Natural killer cell treated with Interleukin-12 subunit alpha and Interleukin-12 subunit beta and Interleukin-15 and Interleukin-18, amount 100 ng/mL, for 72 hours (primary cell): ENCODE results near the gene DIAPH1. TPM values are rescaled to one million over a fixed set of nuclear protein-coding genes. Genes with fewer than 3 reads are reported as not detected.

Experiments
- ATAC-seq, 2 donors: fragments of 150-1000 bp; cut with Tn5 transposase in 1 of 2; sonication (Bioruptor Pico), chemical (Tn5 transposase) in 1 of 2; 2 replicates each; pipeline ENCODE4 v1.10.0; 2021
- DNase-seq: peaks from one replicate; pipeline ENCODE4 v3.0.0; 2022; ENCODE audit warnings: low spot score
- H3K27ac Mint-ChIP-seq, 2 donors: 1 replicate in 1 of 2; 2 replicates in 1 of 2; pipeline ENCODE4 v1.8.0; 2022; ENCODE audit warnings: mixed read lengths in 2 of 2, mild to moderate bottlenecking in 1 of 2, moderate library complexity in 1 of 2
- H3K27me3 Mint-ChIP-seq, 2 donors: 1 replicate in 1 of 2; 2 replicates in 1 of 2; pipeline ENCODE4 v1.8.0; 2022; ENCODE audit warnings: mixed read lengths in 2 of 2
- H3K36me3 Mint-ChIP-seq: one replicate; pipeline ENCODE4 v1.8.0; 2022; ENCODE audit warnings: mixed read lengths
- H3K4me1 Mint-ChIP-seq, 2 donors: 1 replicate in 1 of 2; 2 replicates in 1 of 2; pipeline ENCODE4 v1.8.0; 2022; ENCODE audit warnings: low read depth in 2 of 2, mixed read lengths in 2 of 2, mild to moderate bottlenecking in 1 of 2
- H3K4me3 Mint-ChIP-seq: one replicate; pipeline ENCODE4 v1.8.0; 2022; ENCODE audit warnings: mixed read lengths
- H3K9me3 Mint-ChIP-seq: 2 replicates; pipeline ENCODE4 v1.8.0; 2022; ENCODE audit warnings: mixed read lengths
- total RNA-seq, 2 donors: library from RNA; stranded (reverse); gene quantifications; one replicate each; pipeline ENCODE4 v1.2.3, GENCODE V29; 2022

The DIAPH1 gene
- total RNA-seq, 2 donors from 2014 or later = 280 to 289 TPM

DNA sequence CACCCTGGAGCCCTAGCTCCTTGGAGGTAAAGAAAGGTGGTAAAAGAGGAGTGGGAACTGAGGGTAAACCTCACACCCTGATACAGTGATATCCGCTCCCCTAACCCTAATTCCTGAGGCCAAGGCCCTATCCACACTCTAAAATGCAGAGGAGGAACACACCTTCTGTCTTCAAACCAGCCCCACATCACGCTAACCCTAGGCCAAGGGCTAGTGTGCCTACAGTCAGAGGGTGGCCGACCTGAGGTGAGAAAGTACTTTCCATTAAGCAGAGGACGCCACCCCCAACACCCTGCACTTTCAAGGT lies 17.3 kb upstream of the DIAPH1 start:
- Mint-ChIP-seq H3K4me3 (peak overlapping the region; percentile 90), H3K36me3 (peaks cover 6% of the 10 kb centered on the region), H3K27me3 (no peaks in the 10 kb centered on the region), H3K4me1 (peaks cover 28 to 34% of the 10 kb centered on the region in 2 donors), H3K27ac (peak overlapping the region; percentile 6 to 39), H3K9me3 (no peaks in the 10 kb centered on the region)
- ATAC-seq = no peak
- DNase-seq = no peak

DNA sequence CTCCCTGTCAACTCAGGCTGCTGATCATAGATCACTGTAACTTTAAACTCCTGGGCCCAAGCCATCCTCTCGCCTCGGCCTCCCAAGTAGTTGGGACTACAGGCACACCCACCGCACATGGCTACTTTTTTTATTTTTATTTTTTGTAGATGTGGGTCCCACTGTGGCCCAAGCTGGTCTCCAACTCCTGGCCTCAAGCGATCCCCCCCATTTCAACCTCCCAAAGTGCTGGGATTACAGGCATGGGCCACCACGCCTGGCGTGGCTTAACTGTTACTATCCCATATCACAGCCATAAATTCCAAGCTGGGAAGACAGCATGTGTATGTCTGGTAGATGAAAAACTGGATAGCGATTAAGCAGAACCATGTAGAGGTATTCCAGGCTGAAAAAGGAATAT lies 16.8 kb upstream of the DIAPH1 start:
- DNase-seq = no peak
- H3K9me3 Mint-ChIP-seq = no peaks in the 10 kb centered on the region
- no peaks in the 10 kb centered on the region for H3K27me3 Mint-ChIP-seq
- H3K27ac Mint-ChIP-seq = peak overlapping the region; percentile 6 to 39
- peaks cover 25 to 30% of the 10 kb centered on the region in 2 donors for H3K4me1 Mint-ChIP-seq
- no peak for ATAC-seq
- peaks cover 6% of the 10 kb centered on the region for H3K36me3 Mint-ChIP-seq
- H3K4me3 Mint-ChIP-seq = peak overlapping the region; percentile 90

DNA sequence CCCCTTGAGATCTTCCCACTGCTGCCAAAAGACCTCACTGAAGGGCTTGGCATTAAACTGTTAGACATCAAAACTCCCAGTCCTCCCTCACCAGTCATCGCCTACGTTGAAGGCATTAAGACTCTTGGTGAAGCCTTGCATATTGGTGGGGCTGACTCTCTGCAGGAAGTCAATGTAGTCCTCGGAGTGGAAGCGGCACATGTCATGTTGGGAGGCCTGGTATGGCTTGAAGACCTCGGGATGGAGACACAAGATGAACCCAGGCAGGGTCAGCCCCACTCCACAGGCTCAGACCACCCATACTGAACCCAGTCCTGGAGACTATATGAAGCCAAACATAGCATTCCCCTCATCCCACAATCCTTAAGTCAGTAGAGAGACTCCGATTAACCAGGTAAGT lies 15.9 kb upstream of the DIAPH1 start:
- DNase-seq = no peak
- H3K27ac Mint-ChIP-seq = peak overlapping the region; percentile 6 to 39
- H3K36me3 Mint-ChIP-seq = peaks cover 6% of the 10 kb centered on the region
- no peaks in the 10 kb centered on the region for H3K9me3 Mint-ChIP-seq
- H3K4me3 Mint-ChIP-seq = peak overlapping the region; percentile 90
- no peak for ATAC-seq
- H3K4me1 Mint-ChIP-seq = peaks cover 25 to 30% of the 10 kb centered on the region in 2 donors
- H3K27me3 Mint-ChIP-seq = no peaks in the 10 kb centered on the region

DNA sequence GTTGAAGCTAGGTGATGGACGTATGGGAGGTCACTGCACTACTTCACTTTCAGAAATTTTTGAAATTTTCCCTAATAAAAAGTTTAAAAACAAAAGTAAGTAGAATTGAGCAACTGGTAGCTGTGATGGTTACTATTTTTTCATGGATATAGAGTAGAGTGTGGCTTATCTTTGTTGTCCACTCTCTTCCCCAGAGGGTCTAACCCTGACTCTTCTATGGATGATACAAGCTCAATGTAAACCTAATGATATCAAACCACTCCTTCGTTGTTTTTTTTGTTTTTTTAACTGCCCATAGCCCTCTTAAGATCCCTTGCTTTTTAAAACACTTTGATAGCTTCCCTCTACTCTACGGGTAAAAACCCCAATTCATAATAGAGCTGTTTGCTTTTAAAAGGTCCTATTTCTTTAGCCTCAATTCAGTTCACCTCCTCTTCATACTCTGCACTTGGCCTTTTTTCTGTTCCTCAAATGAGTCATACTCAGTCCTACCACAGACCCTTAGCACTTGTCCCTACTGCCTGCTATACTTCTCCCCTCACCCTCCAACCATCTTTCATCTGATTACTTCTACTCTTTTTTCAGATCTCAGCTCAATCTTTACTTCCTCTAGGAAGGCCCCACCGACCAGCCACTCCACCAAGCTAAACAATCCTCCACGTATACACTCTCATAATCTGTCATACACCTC lies 15.2 kb upstream of the DIAPH1 start:
- Mint-ChIP-seq H3K4me1 (peaks cover 25 to 30% of the 10 kb centered on the region in 2 donors), H3K27me3 (no peaks in the 10 kb centered on the region), H3K4me3 (peak overlapping the region; percentile 61), H3K36me3 (peaks cover 7% of the 10 kb centered on the region), H3K27ac (peak overlapping the region; percentile 6 to 39), H3K9me3 (no peaks in the 10 kb centered on the region)
- no peak for DNase-seq
- ATAC-seq = peak in 1 of 2 donors; percentile 29

DNA sequence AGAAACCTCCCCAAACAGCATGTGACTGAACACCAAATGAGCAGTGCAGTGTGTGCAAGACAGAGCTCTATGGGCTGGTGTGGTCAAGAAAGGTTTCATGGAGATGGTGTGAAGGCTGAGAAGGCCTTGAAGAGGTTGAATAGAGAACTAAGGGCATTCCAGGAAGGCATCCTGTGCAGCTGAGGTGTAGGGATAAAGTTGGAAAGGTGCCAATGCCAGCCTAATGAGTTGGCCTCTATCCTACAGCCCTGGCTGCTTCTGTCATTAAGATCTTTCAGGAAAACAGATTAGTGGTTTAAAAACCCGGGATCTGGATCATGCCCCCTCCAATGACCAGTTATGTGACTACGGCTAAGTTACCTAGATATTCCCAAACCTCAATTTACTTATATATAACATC lies 13.8 kb upstream of the DIAPH1 start:
- Mint-ChIP-seq H3K36me3 (peaks cover 14% of the 10 kb centered on the region), H3K27ac (no peak overlapping the region)

DNA sequence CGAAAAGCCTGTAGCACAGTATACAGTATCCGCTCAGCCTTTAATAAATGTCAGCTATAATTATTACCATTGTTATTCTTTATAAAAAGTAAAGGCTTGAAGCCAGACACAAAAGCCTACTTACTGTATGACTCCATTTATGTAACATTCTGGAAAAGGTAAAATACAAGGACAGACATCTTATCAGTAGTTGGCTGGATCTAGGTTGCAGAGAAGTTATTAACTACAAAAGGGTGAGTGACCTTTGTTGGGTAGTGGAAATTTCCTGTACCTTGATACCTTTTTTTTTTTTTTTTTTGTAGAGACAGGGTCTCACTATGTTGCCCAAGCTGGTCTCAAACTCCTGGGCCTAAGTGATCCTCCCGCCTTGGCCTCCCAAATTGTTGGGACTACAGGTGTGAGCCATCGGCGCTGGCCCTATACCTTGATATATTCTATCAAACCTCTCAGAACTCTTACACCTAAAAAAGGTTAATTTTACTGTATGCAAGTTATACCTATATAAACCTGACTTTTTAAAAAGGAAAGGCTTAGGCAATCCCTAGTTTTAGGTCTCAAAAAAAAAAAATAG lies 11.9 kb upstream of the DIAPH1 start:
- no peak for DNase-seq
- no peaks in the 10 kb centered on the region for H3K9me3 Mint-ChIP-seq
- H3K4me3 Mint-ChIP-seq = no peak overlapping the region
- no peak for ATAC-seq
- no peaks in the 10 kb centered on the region for H3K27me3 Mint-ChIP-seq
- H3K4me1 Mint-ChIP-seq = peaks cover 18 to 19% of the 10 kb centered on the region in 2 donors
- peaks cover 22% of the 10 kb centered on the region for H3K36me3 Mint-ChIP-seq
- no peak overlapping the region for H3K27ac Mint-ChIP-seq

More for the DNA sequence above, 13.8 kb upstream of the DIAPH1 start:
- Mint-ChIP-seq H3K4me1 (peaks cover 25 to 26% of the 10 kb centered on the region in 2 donors), H3K4me3 (no peak overlapping the region), H3K27me3 (no peaks in the 10 kb centered on the region), H3K9me3 (no peaks in the 10 kb centered on the region)
- no peak for DNase-seq
- no peak for ATAC-seq

DNA sequence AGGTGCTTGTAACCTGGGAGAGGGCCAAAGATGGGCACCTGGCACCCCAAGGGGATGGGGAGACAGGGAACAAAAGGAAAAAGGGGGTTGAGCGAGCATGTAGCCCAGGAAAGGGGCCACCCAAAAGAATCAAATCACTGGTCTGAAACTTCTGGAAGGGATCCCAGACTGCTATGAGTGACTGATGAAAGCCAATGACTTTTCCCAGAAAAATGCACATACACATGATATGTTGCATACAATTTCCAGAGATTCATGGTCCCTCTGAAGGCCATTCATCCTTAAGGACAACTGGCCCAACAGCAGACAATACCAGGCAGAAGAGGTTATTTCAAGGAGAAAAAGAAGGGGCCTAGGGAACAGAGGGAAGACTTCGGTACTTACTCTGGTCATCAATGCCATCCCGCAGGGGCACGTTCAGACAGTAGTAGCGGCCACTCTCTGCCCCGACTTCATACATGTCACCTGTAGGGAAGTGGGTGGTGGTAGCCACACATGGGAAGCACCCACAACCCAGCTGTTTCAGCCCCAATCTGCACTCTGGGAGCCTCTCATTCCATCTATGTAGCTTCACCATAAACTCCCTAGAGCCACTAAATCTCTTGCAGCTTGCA lies 9.5 kb upstream of the DIAPH1 start:
- no peaks in the 10 kb centered on the region for H3K27me3 Mint-ChIP-seq
- H3K9me3 Mint-ChIP-seq = no peaks in the 10 kb centered on the region
- no peak overlapping the region for H3K4me3 Mint-ChIP-seq
- DNase-seq = no peak
- H3K36me3 Mint-ChIP-seq = peaks cover 24% of the 10 kb centered on the region
- ATAC-seq = no peak
- H3K27ac Mint-ChIP-seq = no peak overlapping the region
- H3K4me1 Mint-ChIP-seq = peaks cover 3 to 4% of the 10 kb centered on the region in 2 donors

DNA sequence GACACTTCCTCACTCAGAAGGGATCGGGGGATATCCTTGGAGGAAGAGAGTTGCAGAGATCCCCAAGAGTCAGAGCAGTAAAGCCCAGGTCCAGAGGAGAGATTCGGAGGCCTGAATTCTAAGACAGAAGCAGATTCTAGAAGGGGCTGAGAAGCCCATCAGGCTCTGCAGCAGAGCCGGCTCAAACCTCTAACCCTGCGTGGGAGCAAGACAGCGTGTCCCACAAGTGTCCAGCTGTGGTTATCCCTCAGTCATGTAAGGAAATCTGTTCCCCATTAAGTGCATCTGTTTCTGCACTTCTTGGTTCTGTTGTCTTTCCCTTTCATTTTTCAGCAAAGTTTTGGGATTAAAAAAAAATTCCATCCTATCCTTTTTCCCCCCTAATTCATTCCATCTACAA lies 4.8 kb upstream of the DIAPH1 start:
- H3K36me3 Mint-ChIP-seq = peaks cover 31% of the 10 kb centered on the region
- H3K9me3 Mint-ChIP-seq = no peaks in the 10 kb centered on the region
- H3K27me3 Mint-ChIP-seq = no peaks in the 10 kb centered on the region
- no peak for ATAC-seq
- no peak for DNase-seq
- peaks cover 2 to 14% of the 10 kb centered on the region in 2 donors for H3K4me1 Mint-ChIP-seq
- no peak overlapping the region for H3K4me3 Mint-ChIP-seq
- H3K27ac Mint-ChIP-seq = peak overlapping the region in 1 of 2 donors; percentile 29

DNA sequence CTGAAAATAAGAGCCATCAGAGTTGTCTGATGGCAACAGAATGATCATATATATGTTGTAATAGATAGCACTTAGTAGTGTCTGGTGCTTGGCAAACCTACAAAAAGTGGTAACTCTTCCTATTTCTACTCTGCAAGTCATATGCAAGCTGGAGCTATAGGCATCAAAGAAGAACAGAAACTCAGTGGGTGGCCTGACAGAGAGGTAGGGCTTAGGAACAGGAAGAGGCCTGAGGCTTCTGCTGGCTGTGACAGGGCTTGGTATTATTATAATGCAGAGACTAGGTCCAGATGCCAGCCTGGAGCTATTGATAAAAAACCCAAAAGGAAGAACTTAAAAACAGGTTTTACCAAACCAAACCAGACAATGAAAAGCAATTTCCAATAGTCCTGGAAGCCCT lies 4.4 kb upstream of the DIAPH1 start:
- H3K36me3 Mint-ChIP-seq = peaks cover 32% of the 10 kb centered on the region
- no peak overlapping the region for H3K4me3 Mint-ChIP-seq
- no peak for DNase-seq
- H3K4me1 Mint-ChIP-seq = peaks cover 4 to 17% of the 10 kb centered on the region in 2 donors
- ATAC-seq = no peak
- no peaks in the 10 kb centered on the region for H3K9me3 Mint-ChIP-seq
- peak overlapping the region in 1 of 2 donors; percentile 29 for H3K27ac Mint-ChIP-seq
- H3K27me3 Mint-ChIP-seq = no peaks in the 10 kb centered on the region

DNA sequence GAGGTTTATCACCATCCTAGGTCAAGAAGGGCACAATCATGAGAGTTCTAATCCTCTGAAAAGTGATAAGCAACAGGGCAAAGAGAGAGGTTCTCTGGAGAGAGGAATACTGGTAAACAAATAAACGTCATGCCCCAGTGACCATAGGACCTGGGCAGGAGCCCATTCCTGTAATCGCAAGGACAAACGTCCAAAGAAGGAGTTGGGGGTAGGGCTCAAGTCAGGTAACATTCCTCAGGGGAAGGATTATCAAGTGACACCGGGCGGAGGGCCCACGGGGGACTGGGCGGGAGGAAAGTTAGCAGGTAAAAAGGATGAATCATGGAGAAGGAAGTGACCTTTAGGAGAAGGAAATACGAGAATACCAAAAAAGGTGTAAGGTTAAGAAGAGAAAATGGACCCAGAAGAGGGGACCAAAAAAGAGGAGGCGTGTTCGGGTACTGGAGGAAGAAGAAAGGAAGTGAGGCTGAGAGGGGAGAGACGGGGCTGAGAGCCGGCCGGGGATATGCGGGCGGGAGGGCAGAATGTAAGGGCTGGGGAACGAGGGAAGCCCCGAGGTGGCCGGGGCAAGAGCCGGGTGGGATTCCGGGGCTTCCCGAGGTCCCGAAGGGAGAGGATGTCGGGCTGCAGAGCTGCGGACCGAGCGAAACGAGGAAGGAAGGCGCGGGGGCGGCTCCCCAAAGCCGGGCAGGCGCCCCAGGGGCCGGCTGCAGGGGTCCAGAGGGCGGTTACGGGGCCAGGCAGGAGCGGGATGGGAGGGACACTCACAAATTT lies 583 bp downstream of the DIAPH1 start:
- DNase-seq = peak; percentile 75
- peaks cover 34% of the 10 kb centered on the region for H3K36me3 Mint-ChIP-seq

DNA sequence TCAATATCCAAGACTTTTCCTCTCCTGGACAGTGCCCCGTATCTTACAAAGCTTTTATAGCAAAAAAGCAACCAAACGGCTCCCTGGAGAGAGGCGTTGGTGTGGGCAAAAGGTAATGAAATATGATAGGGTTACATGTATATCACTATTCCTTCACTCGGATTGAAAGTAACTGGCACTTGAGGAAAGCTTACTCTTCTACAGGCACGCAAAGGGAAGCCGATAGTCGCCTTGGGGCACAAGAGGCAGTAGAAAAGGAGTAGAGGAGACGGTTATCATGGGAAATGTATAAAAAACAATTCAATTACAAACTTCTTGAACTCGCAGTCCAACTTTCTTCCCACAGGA lies 1.1 kb downstream of the DIAPH1 start:
- Mint-ChIP-seq H3K27me3 (no peaks in the 10 kb centered on the region), H3K36me3 (peaks cover 32% of the 10 kb centered on the region), H3K4me3 (peak overlapping the region; percentile 100), H3K9me3 (no peaks in the 10 kb centered on the region), H3K27ac (peak overlapping the region; percentile 91 to 98), H3K4me1 (peaks cover 40 to 60% of the 10 kb centered on the region in 2 donors)
- DNase-seq (no peak), ATAC-seq (no peak)

More for the DNA sequence above, 583 bp downstream of the DIAPH1 start:
- no peaks in the 10 kb centered on the region for H3K27me3 Mint-ChIP-seq
- peak overlapping the region; percentile 91 to 98 for H3K27ac Mint-ChIP-seq
- H3K9me3 Mint-ChIP-seq = no peaks in the 10 kb centered on the region
- peak; percentile 56 to 57 for ATAC-seq
- H3K4me3 Mint-ChIP-seq = peak overlapping the region; percentile 100
- H3K4me1 Mint-ChIP-seq = peaks cover 35 to 56% of the 10 kb centered on the region in 2 donors

DNA sequence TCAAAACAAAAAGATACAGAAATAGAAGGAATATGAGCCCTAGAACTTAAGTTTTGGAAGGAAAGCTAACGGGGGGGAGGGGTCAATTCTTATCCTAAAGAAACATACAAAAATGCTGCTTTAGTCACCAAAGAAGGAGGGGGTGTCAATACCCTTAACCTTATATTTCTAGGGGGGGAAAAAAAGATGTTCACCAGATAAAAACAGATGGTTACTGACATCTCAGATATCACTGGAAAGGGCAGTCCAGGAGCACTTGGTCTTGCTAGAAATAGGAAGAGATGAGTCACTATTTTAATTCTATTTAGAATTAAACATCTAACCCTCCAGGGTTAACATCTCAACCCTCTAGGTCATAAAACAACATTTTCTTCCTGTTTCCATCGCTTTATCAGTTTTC lies 1.7 kb downstream of the DIAPH1 start:
- Mint-ChIP-seq H3K9me3 (no peaks in the 10 kb centered on the region), H3K4me3 (peak overlapping the region; percentile 100), H3K36me3 (peaks cover 32% of the 10 kb centered on the region)

DNA sequence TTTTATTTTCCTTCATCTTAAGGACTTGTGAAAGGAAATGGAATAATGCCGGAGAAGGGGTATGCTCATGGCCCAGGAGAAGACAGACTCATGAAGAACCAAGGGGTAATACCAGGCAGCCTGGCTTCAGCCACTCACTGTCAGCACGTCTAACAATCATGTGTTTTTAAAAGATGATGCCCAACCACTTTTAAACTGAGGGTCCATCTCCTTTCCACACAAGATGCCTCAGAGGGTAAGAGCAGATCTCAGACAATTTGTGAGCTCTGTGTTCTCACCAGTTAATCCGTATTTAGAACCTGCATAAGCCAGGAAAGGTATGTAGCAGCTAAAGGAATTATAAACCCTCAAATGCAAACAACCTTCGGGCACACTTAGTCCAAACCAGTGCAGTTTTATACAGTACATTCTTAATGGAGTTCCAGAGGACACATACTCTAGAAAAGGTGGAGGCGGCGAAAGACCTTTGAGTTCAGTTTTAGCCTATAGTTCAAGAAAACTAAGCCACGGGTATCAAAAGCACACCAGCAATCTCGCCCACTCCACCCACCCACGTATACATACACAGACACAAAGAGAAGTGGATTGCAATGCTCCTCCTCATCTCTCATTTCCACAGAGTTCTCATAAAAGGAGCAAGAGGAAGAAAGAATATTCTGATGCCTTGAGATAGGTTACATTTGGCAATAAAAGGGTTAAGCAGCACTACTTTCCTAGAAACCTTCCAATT lies 2.6 kb downstream of the DIAPH1 start:
- DNase-seq (no peak), ATAC-seq (no peak)
- no peaks in the 10 kb centered on the region for H3K9me3 Mint-ChIP-seq
- peaks cover 49 to 63% of the 10 kb centered on the region in 2 donors for H3K4me1 Mint-ChIP-seq
- H3K4me3 Mint-ChIP-seq = peak overlapping the region; percentile 100
- peak overlapping the region; percentile 91 to 98 for H3K27ac Mint-ChIP-seq
- no peaks in the 10 kb centered on the region for H3K27me3 Mint-ChIP-seq
- H3K36me3 Mint-ChIP-seq = peaks cover 26% of the 10 kb centered on the region

More for the DNA sequence above, 1.7 kb downstream of the DIAPH1 start:
- DNase-seq (no peak), ATAC-seq (no peak)
- Mint-ChIP-seq H3K27me3 (no peaks in the 10 kb centered on the region), H3K4me1 (peaks cover 43 to 65% of the 10 kb centered on the region in 2 donors), H3K27ac (peak overlapping the region; percentile 91 to 98)
